Body of pancreas (tissue), 4 donors: ENCODE results near the gene CYREN.

Experiments
- CTCF ChIP-seq, 7 experiments: fragments of 450-650 bp in 4 of 7; fragments of 200-600 bp in 3 of 7; sonication (generic) in 3 of 7; IDR thresholded peaks; one replicate each; pipeline ENCODE4 v1.5.1; 2016 to 2019; ENCODE audit warnings: antibody characterized with exemption in 7 of 7
- POLR2A ChIP-seq, 3 donors: fragments of 450-650 bp; IDR thresholded peaks; one replicate each; pipeline ENCODE4 v1.6.1; 2016; ENCODE audit warnings: antibody characterized with exemption in 3 of 3, mild to moderate bottlenecking in 2 of 3

GRCh38 chr7:135129579-135129978, 40.9 kb downstream of the CYREN start:
- TF ChIP-seq CTCF (IDR thresholded peaks at IDR 0.05): no peak
- no peak for TF ChIP-seq POLR2A (IDR thresholded peaks at IDR 0.05)
